GM23338 (cell line): ENCODE measurements around the gene ARRDC4. TPM values are rescaled to one million over a fixed set of nuclear protein-coding genes. Genes with fewer than 3 reads are reported as not detected.

ENCODE experiments used
- ETS1 ChIP-seq: IDR thresholded peaks from 2 replicates; pipeline ENCODE4 v1.6.1; 2016; ENCODE audit warnings: antibody characterized with exemption
- EZH2 ChIP-seq: fragments of 200-600 bp; sonication (generic); IDR thresholded peaks from one replicate; pipeline ENCODE4 v1.8.0; 2017; ENCODE audit warnings: antibody characterized with exemption, mild to moderate bottlenecking, low read depth; ENCODE audit not compliant: unreplicated experiment
- JUNB ChIP-seq: IDR thresholded peaks from one replicate; pipeline ENCODE4 v1.6.1; 2016; ENCODE audit warnings: antibody characterized with exemption; ENCODE audit not compliant: unreplicated experiment
- POLR2AphosphoS5 ChIP-seq: IDR thresholded peaks from 2 replicates; pipeline ENCODE4 v1.6.1; 2016; ENCODE audit warnings: antibody characterized with exemption, low read depth
- REST ChIP-seq: IDR thresholded peaks from one replicate; pipeline ENCODE4 v1.6.1; 2018; ENCODE audit warnings: antibody characterized with exemption; ENCODE audit not compliant: unreplicated experiment
- STAT1 ChIP-seq: IDR thresholded peaks from one replicate; pipeline ENCODE4 v1.6.1; 2016; ENCODE audit warnings: antibody characterized with exemption; ENCODE audit not compliant: unreplicated experiment
- ZNF331 ChIP-seq: fragments of 250-450 bp; sonication (Bioruptor Pico); IDR thresholded peaks from 2 replicates; pipeline ENCODE4 v1.5.0; 2020; ENCODE audit warnings: low read depth, mild to moderate bottlenecking, moderate library complexity
- ZNF462 ChIP-seq: fragments of 250-450 bp; sonication (Bioruptor Pico); IDR thresholded peaks from 2 replicates; pipeline ENCODE4 v1.5.0; 2020; ENCODE audit warnings: mild to moderate bottlenecking, moderate library complexity
- polyA plus RNA-seq: library from polyadenylated mRNA; unstranded; fragments of >200 nt; fragmentation: Nextera tagmentation; extraction: Ambion mirVana; gene quantifications from 2 replicates; pipeline ENCODE4 v1.2.1, GENCODE V29; 2016
- total RNA-seq: library from RNA; depleted of rRNA; stranded (reverse); fragments of >200 nt; shearing (Covaris generic); gene quantifications from 2 replicates; pipeline ENCODE4 v1.2.3, GENCODE V29; 2014

Gene ARRDC4
- total and polyA plus RNA-seq, 2 experiments from 2014 or later = 2.0 to 6.9 TPM

- no peak for TF ChIP-seq ZNF462
- no peak for TF ChIP-seq POLR2AphosphoS5
- TF ChIP-seq ETS1 = no peak
- no peak for TF ChIP-seq REST
- TF ChIP-seq EZH2 = no peak
- TF ChIP-seq JUNB = no peak
- TF ChIP-seq STAT1 = no peak
- TF ChIP-seq ZNF331 = no peak
Observed at GRCh38 chr15:97959724-97960363, 659 bp upstream of the ARRDC4 start (continued).
